GM12878 (cell line): ENCODE results near the gene USP11. TPM values are rescaled to one million over a fixed set of nuclear protein-coding genes. Genes with fewer than 3 reads are reported as not detected.

Experiments
- ATAC-seq: fragments of 200-7000 bp; cut with Tn5 transposase; 3 replicates; pipeline ENCODE4 v1.9.1; 2020; ENCODE audit warnings: mild to moderate bottlenecking, moderate library complexity
- BruUV-seq: library from RNA; stranded (reverse); fragments of 400-500 nt; replicated peaks from 2 replicates; lab custom pipeline; 2021; lab: Mats Ljungman, UMichigan
- CTCF ChIA-PET: fragments of 300-600 bp; sonication (Branson Sonifier 250); formaldehyde crosslinking; extraction: SDS; loops from one replicate; lab custom pipeline; 2021; ENCODE audit warnings: inconsistent platforms; lab: Yijun Ruan, JAX
- POLR2A ChIA-PET: fragments of 350-600 bp; formaldehyde crosslinking; extraction: SDS; loops from one replicate; lab custom pipeline; 2021; ENCODE audit warnings: inconsistent platforms; lab: Charles Lee
- RAD21 ChIA-PET: fragments of 300-600 bp; sonication (Branson Sonifier 250); formaldehyde crosslinking; loops from one replicate; lab custom pipeline; 2023; ENCODE audit warnings: antibody characterized with exemption; ENCODE audit not compliant: unreplicated experiment; lab: Charles Lee
- SMC1A ChIA-PET: fragments of 300-600 bp; sonication (Branson Sonifier 250); formaldehyde crosslinking; loops from one replicate; lab custom pipeline; 2023; ENCODE audit not compliant: unreplicated experiment, uncharacterized antibody; lab: Charles Lee
- DNase-seq: peaks from one replicate; pipeline ENCODE4 v3.0.0-alpha.2; 2011; ENCODE audit warnings: low read depth, low spot score
- FAIRE-seq: peaks from 3 replicates; lab custom pipeline; 2011; peaks lifted over from hg19 to GRCh38; lab: Jason Lieb, UNC
- H2AFZ ChIP-seq: 2 replicates; pipeline ENCODE4 v1.6.0; 2011; ENCODE audit warnings: low read depth, low read length, control low read depth; ENCODE audit not compliant: control insufficient read depth
- H3K27ac ChIP-seq: 2 replicates; pipeline ENCODE4 v1.5.1; 2011; ENCODE audit warnings: control low read depth; ENCODE audit not compliant: control insufficient read depth, insufficient read depth
- H3K27me3 ChIP-seq, 2 experiments: replicated peaks in 1 of 2; 2 replicates each; pipeline versions ENCODE4 v1.6.0 to v1.6.1; 2011; ENCODE audit warnings: low read length in 1 of 2; ENCODE audit not compliant: control insufficient read depth in 2 of 2, insufficient read depth in 2 of 2
- H3K36me3 ChIP-seq, 2 experiments: 2 replicates each; pipeline ENCODE4 v1.5.1; 2011; ENCODE audit warnings: low read length in 1 of 2; ENCODE audit not compliant: control insufficient read depth in 2 of 2, insufficient read depth in 2 of 2
- H3K4me1 ChIP-seq: 2 replicates; pipeline ENCODE4 v1.6.1; 2011; ENCODE audit warnings: mild to moderate bottlenecking, low read length, moderate library complexity, mixed read lengths; ENCODE audit not compliant: control insufficient read depth, insufficient read depth
- H3K4me2 ChIP-seq: 2 replicates; pipeline ENCODE4 v1.6.0; 2011; ENCODE audit warnings: control low read depth; ENCODE audit not compliant: control insufficient read depth, insufficient read depth
- H3K4me3 ChIP-seq: fragments of 200-600 bp; sonication (generic); 2 replicates; pipeline ENCODE4 v1.5.1; 2016
- H3K79me2 ChIP-seq: 2 replicates; pipeline ENCODE4 v1.6.0; 2011; ENCODE audit warnings: low read length; ENCODE audit not compliant: control insufficient read depth, insufficient read depth
- H3K9ac ChIP-seq: 2 replicates; pipeline ENCODE4 v1.8.0; 2011; ENCODE audit warnings: low read length, control low read depth, mixed read lengths; ENCODE audit not compliant: control insufficient read depth, insufficient read depth
- H3K9me3 ChIP-seq: replicated peaks from 3 replicates; pipeline ENCODE4 v1.5.1; 2011; ENCODE audit warnings: mild to moderate bottlenecking, low read length; ENCODE audit not compliant: control insufficient read depth, insufficient read depth
- H4K20me1 ChIP-seq: 2 replicates; pipeline ENCODE4 v1.6.0; 2011; ENCODE audit not compliant: control insufficient read depth, insufficient read depth
- E4F1 ChIP-seq: fragments of 450-650 bp; IDR thresholded peaks from 2 replicates; pipeline ENCODE4 v1.6.1; 2018; ENCODE audit warnings: borderline replicate concordance, mild to moderate bottlenecking; ENCODE audit not compliant: partially characterized antibody
- NFXL1 ChIP-seq: fragments of 450-650 bp; IDR thresholded peaks from 2 replicates; pipeline ENCODE4 v1.6.1; 2017; ENCODE audit warnings: antibody characterized with exemption, mild to moderate bottlenecking, borderline replicate concordance
- YY1 ChIP-seq: IDR thresholded peaks from 2 replicates; pipeline ENCODE4 v1.6.1; 2011; ENCODE audit warnings: low read depth, mild to moderate bottlenecking, low read length
- WGBS: methylation state at CpG from one replicate; pipeline ENCODE4 v1.1.6; 2016; ENCODE audit warnings: low lambda C conversion rate; ENCODE audit not compliant: insufficient replicate concordance, insufficient coverage; ENCODE audit errors: missing lambda C conversion rate; 5-methylcytosine and 5-hydroxymethylcytosine counted together
- in situ Hi-C: fragments of 300-500 bp; cut with MboI; formaldehyde crosslinking; loops from 9 replicates; pipeline ENCODE4 v1.14.3; 2018; ENCODE audit warnings: mixed read lengths
- intact Hi-C: fragments of 100-400 bp; cut with micrococcal nuclease; formaldehyde crosslinking; loops from one replicate; pipeline ENCODE4 v1.14.2; 2022; ENCODE audit not compliant: unreplicated experiment
- polyA plus RNA-seq, 11 experiments: library from polyadenylated mRNA; depleted of rRNA in 4 of 11; unstranded in 6 of 11; stranded (reverse) in 5 of 11; fragments of >200 nt; fragmentation: Nextera tagmentation in 4 of 11; fragmentation: Illumina TruSeq in 1 of 11; extraction: Ambion mirVana in 4 of 11; extraction: Trizol in 1 of 11; gene quantifications; 1 replicate in 1 of 11; 2 replicates in 10 of 11; pipeline versions ENCODE4 v1.2.1 to v1.2.3, GENCODE V29; 2011 to 2016; ENCODE audit warnings: inconsistent platforms in 2 of 11, missing spikeins in 2 of 11, low read depth in 1 of 11
- total RNA-seq, 4 experiments: library from RNA; depleted of rRNA in 3 of 4; stranded (reverse); fragments of >200 nt in 3 of 4; fragmentation: Illumina TruSeq in 1 of 4; extraction: Trizol in 1 of 4; gene quantifications; 2 replicates each; pipeline versions ENCODE4 v1.2.1 to v1.2.3, GENCODE V29; 2013 to 2021

USP11 gene
- total and polyA plus RNA-seq, 10 of the 15 experiments (the other 5 are each of a cell fraction or from before 2014, with no cell fraction given) = 3.3 to 44.0 (median 20.9) TPM

DNA sequence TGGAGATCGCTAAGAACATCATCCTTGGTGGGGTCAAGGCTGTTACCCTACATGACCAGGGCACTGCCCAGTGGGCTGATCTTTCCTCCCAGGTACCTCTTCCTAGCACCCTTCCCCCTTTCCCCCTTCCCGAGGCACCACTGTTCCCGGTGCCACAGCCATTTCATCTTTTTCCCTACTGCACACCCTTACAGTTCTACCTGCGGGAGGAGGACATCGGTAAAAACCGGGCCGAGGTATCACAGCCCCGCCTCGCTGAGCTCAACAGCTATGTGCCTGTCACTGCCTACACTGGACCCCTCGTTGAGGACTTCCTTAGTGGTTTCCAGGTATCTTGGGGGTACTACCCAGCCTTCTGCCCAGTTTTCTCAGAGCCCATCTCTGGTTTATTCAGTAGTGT, 33.5 kb upstream of the USP11 start:
- in situ Hi-C loops (loop anchor here (5.0 to 10.0 kb wide), 2 partner anchors 323 to 456 kb away; partner anchors contain the start of genes ELK1 and UXT), intact Hi-C loops (no loop called here)
- RAD21 ChIA-PET = no interaction called here
- no peak for FAIRE-seq
- CTCF ChIA-PET = no interaction called here
- Histone ChIP-seq H3K27me3 (no peaks in the 10 kb centered on the region), H4K20me1 (peaks cover 9% of the 10 kb centered on the region; the same call in 1 of the 2 replicates), H3K9ac (no peak overlapping the region), H3K4me3 (no peak overlapping the region), H3K9me3 (no peaks in the 10 kb centered on the region), H2AFZ (no peak overlapping the region), H3K4me1 (peaks cover 13% of the 10 kb centered on the region), H3K36me3 (peaks cover 40 to 42% of the 10 kb centered on the region in 2 experiments), H3K79me2 (peaks cover 38% of the 10 kb centered on the region), H3K27ac (no peak overlapping the region), H3K4me2 (no peak overlapping the region)
- SMC1A ChIA-PET = no interaction called here
- POLR2A ChIA-PET = no interaction called here
- TF ChIP-seq E4F1 (no peak), NFXL1 (no peak), YY1 (no peak)
- no TSS peak for BruUV-seq
- WGBS = 95% methylated on average over 10 of the region's 10 CpGs
- DNase-seq = no peak
- ATAC-seq = no peak
